NOMO-1 treated with DMSO at 0.1 percent for 48 hours (cell line): ENCODE data around the gene PCDHB9.
"Not testable (repeated sequence)": the region's sequence is repeated elsewhere in the genome, so short reads cannot be mapped to it uniquely, and the experiment has no call there.

Source experiments
- DNase-seq: peaks from one replicate; lab custom pipeline; 2025; ENCODE audit not compliant: unreplicated experiment; lab: John Stamatoyannopoulos, UW

The PCDHB9 gene

DNA sequence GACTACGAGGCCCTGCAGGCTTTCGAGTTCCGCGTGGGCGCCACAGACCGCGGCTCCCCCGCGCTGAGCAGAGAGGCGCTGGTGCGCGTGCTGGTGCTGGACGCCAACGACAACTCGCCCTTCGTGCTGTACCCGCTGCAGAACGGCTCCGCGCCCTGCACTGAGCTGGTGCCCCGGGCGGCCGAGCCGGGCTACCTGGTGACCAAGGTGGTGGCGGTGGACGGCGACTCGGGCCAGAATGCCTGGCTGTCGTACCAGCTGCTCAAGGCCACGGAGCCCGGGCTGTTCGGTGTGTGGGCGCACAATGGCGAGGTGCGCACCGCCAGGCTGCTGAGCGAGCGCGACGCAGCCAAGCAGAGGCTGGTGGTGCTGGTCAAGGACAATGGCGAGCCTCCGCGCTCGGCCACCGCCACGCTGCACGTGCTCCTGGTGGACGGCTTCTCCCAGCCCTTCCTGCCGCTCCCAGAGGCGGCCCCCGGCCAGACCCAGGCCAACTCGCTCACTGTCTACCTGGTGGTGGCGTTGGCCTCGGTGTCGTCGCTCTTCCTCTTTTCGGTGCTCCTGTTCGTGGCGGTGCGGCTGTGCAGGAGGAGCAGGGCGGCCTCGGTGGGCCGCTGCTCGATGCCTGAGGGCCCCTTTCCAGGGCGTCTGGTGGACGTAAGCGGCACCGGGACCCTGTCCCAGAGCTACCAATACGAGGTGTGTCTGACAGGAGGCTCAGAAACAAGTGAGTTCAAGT, 2.7 kb upstream of the PCDHB9 start:
- DNase-seq: not testable (repeated sequence)

DNA sequence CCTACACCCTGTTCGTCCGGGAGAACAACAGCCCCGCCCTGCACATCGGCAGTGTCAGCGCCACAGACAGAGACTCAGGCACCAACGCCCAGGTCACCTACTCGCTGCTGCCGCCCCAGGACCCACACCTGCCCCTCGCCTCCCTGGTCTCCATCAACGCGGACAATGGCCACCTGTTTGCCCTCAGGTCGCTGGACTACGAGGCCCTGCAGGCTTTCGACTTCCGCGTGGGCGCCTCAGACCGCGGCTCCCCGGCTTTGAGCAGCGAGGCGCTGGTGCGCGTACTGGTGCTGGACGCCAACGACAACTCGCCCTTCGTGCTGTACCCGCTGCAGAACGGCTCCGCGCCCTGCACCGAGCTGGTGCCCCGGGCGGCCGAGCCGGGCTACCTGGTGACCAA, 1.7 kb downstream of the PCDHB9 start:
- DNase-seq: not testable (repeated sequence)

- DNase-seq: not testable (repeated sequence)
These were observed 2.2 kb downstream of the PCDHB9 start for GRCh38 chr5:141189131-141189530.

GRCh38 chr5:141192110-141192725, 5.3 kb downstream of the PCDHB9 start, which contains the start of gene PCDHB10:
Gene PCDHB10, plus strand, starts transcription at chr5:141192353. Its CDS starts 200 bp downstream, at chr5:141192553.
- peak; percentile 7 for DNase-seq

- not testable (repeated sequence) for DNase-seq
These were observed 7.4 kb downstream of the PCDHB9 start for GRCh38 chr5:141194332-141194731.

DNA sequence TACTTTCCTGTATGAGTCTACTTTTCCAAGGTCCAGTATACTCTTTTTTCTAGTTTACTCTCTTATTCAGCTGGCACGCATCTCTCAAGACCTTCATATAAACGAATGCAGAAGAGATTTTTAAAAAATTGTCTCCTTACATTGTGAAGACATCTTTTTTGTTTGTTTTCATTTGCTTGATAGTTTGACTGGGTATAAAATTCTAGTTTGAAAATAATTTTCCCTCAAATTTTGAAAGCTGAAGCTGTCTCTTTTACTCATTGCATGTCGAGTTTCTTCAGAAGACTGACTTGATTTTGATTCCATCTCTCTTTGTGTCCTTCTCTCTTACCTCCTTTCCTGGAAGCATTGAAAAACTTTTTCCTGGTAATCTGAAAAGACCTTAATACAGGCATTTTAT, 9.4 kb downstream of the PCDHB9 start:
- no peak for DNase-seq

GRCh38 chr5:141199359-141200235, 12.6 kb downstream of the PCDHB9 start, which contains the start of gene PCDHB11:
Gene PCDHB11, plus strand, starts transcription at chr5:141199627. Its CDS starts 148 bp downstream, at chr5:141199775.
- no peak for DNase-seq

GRCh38 chr5:141201126-141201525, 14.2 kb downstream of the PCDHB9 start:
- not testable (repeated sequence) for DNase-seq

- DNase-seq: not testable (repeated sequence)
These were observed 14.7 kb downstream of the PCDHB9 start for GRCh38 chr5:141201646-141202045.

DNA sequence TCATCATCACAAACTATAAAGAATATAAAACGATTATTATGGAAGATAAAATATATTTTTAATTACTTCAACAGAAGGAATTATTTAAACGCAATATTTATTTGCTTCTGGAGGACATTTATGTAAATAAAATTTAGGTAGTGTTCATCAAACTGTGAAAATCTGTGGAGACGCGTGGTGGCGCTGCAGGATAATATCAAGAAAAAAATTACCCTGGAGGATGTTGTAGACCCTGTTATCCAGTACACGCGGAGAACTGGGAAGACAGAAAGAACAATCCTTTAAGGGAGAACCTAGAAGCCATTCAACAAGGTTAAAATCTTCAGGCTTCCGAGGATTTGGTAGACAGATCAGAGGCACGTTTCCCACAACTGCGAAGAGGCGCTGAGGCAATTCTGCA, 21.5 kb downstream of the PCDHB9 start, which contains the start of gene PCDHB12:
TSS of gene PCDHB12 (plus strand) at position 242 of the 400 bp plus-strand sequence. CDS start 189 bp downstream, outside the sequence.
- DNase-seq: no peak

- DNase-seq: not testable (repeated sequence)
These were observed 23.3 kb downstream of the PCDHB9 start for GRCh38 chr5:141210281-141210680.

GRCh38 chr5:141210849-141211248, 23.9 kb downstream of the PCDHB9 start:
- not testable (repeated sequence) for DNase-seq

GRCh38 chr5:141213656-141214339, 26.8 kb downstream of the PCDHB9 start, which contains the start of gene PCDHB13:
Gene PCDHB13, plus strand, starts transcription at chr5:141213919. Its CDS starts 205 bp downstream, at chr5:141214124.
- not testable (repeated sequence) for DNase-seq

DNA sequence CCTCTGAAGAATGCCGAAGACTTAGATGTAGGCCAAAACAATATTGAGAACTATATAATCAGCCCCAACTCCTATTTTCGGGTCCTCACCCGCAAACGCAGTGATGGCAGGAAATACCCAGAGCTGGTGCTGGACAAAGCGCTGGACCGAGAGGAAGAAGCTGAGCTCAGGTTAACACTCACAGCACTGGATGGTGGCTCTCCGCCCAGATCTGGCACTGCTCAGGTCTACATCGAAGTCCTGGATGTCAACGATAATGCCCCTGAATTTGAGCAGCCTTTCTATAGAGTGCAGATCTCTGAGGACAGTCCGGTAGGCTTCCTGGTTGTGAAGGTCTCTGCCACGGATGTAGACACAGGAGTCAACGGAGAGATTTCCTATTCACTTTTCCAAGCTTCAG, 27.6 kb downstream of the PCDHB9 start:
- DNase-seq: not testable (repeated sequence)

GRCh38 chr5:141215504-141215903, 28.5 kb downstream of the PCDHB9 start:
- not testable (repeated sequence) for DNase-seq

DNA sequence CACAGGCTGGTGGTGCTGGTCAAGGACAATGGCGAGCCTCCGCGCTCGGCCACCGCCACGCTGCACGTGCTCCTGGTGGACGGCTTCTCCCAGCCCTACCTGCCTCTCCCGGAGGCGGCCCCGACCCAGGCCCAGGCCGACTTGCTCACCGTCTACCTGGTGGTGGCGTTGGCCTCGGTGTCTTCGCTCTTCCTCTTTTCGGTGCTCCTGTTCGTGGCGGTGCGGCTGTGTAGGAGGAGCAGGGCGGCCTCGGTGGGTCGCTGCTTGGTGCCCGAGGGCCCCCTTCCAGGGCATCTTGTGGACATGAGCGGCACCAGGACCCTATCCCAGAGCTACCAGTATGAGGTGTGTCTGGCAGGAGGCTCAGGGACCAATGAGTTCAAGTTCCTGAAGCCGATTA, 29.1 kb downstream of the PCDHB9 start:
- not testable (repeated sequence) for DNase-seq

DNA sequence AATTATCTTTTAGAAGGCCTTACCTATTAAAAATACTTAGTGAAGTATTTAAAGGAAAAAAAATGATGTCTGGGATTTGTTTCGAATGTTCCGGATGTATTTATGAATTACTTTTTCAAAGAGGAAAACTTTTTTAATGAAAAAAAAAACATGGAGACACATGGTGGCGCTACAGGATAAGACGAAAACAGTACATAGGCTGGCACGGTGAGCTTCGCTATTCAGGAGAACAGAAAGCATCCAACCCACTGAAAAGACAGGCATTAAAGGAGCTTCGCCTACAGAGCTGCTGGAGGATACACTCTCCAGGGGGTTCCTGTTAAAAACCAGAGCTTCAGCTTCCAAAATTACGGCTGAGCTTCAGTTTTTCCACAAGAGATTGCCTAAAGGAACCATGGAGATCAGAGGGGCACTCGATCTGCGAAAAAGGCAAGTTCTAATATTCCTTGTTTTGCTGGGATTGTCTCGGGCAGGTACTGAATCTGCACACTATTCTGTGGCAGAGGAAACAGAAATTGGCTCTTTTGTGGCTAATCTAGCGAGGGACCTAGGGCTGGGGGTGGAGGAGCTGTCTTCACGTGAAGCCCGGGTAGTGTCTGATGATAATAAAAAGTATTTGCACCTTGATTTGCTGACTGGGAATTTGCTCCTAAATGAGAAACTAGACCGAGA, 36.3 kb downstream of the PCDHB9 start, which contains the start of gene PCDHB14:
TSS of gene PCDHB14 (plus strand) at position 232 of the 672 bp plus-strand sequence. CDS start at position 395, 163 bp downstream.
- peak; percentile 34 for DNase-seq

DNA sequence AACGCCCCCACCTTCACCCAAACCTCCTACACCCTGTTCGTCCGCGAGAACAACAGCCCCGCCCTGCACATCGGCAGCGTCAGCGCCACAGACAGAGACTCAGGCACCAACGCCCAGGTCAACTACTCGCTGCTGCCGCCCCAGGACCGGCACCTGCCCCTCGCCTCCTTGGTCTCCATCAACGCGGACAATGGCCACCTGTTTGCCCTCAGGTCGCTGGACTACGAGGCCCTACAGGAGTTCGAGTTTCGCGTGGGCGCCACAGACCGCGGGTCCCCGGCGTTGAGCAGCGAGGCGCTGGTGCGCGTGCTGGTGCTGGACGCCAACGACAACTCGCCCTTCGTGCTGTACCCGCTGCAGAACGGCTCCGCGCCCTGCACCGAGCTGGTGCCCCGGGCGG, 37.9 kb downstream of the PCDHB9 start:
- DNase-seq: not testable (repeated sequence)

GRCh38 chr5:141225421-141225820, 38.5 kb downstream of the PCDHB9 start:
- not testable (repeated sequence) for DNase-seq
